GM12801 (cell line): ENCODE results near the gene FGFR3.

Experiments
- TF ChIP-seq, protein P1 (sequence below): IDR thresholded peaks from one replicate; pipeline ENCODE4 v1.5.1; 2011; ENCODE audit warnings: control low read depth; ENCODE audit not compliant: insufficient read length; ENCODE audit errors: extremely low read depth

Gene FGFR3

DNA sequence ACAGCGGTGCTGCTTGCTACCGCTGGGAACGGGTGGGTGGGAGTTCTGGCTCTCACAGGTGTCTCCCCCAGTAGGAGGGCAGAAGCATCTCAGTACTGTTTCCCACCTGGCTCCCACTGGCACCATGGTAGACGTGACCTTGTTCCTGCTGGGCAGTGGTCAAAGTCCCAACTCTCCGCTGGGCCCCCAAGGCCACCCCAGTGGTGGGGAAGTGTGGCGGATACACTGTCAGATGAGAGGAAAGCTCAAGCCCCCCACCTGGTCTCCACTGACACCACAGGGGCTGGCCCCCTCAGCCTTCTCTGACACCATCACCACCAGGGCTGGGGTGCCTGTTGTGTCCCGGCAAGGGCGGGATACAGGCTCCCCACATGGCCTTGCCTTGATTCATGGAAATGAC lies 38.2 kb downstream of the FGFR3 start:
- TF ChIP-seq, protein P1, sequence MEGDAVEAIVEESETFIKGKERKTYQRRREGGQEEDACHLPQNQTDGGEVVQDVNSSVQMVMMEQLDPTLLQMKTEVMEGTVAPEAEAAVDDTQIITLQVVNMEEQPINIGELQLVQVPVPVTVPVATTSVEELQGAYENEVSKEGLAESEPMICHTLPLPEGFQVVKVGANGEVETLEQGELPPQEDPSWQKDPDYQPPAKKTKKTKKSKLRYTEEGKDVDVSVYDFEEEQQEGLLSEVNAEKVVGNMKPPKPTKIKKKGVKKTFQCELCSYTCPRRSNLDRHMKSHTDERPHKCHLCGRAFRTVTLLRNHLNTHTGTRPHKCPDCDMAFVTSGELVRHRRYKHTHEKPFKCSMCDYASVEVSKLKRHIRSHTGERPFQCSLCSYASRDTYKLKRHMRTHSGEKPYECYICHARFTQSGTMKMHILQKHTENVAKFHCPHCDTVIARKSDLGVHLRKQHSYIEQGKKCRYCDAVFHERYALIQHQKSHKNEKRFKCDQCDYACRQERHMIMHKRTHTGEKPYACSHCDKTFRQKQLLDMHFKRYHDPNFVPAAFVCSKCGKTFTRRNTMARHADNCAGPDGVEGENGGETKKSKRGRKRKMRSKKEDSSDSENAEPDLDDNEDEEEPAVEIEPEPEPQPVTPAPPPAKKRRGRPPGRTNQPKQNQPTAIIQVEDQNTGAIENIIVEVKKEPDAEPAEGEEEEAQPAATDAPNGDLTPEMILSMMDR, result no peak

DNA sequence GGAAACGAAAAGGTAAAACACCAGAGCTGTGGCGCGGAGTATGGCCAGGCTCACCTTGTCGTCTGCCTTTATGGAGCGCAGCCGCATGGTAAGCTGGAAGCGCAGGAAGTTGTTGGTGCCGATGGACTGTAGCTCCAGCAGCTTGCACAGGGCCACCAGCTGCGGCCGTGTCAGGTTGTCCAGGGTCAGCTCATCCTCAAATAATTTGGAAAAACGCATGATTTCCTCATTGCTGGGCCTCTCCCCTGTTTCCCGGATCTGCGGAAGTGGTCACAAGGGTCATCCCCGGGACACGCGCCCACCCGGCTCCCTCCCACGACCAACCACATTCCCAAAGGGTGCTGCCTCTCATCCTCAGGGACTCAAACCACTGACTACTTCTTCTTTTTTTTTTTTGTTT lies 39.6 kb downstream of the FGFR3 start:
- TF ChIP-seq, protein P1, result no peak

DNA sequence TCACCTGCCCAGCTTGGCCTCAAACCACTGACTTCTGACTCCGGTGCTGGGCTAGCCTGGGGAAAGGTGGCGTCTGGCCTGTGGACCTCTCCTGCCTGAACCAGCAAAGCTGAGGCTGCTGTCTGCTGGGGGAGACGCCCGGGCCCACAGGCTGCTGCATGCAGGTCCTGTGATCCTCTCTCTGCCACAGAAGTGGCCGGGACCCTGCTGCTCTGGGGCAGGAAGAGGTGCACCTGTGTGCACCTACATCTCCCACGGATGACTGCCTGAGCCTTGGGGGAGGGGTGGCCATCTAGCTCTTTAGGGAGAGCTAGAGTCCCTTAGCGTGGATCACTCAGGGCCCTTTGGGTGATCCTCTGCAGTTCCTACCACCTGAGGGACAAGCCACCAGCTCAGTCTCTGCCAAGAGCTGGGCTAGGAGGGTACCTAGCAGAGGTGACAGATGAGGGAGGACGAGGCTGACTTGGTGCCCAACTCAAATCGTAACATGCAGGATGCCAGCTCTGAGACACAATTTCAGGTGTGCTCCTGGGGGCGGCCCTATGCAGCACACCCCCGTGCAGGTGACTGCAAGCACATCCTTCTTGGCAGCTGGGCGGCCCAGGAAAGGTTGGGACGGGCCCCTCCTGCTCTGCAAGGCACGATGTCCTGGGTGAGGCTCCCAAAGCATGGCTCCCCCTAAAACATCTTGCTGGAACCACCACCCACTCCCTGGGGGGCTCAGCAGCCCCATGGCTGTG lies 40.4 kb downstream of the FGFR3 start:
- TF ChIP-seq, protein P1, result no peak

DNA sequence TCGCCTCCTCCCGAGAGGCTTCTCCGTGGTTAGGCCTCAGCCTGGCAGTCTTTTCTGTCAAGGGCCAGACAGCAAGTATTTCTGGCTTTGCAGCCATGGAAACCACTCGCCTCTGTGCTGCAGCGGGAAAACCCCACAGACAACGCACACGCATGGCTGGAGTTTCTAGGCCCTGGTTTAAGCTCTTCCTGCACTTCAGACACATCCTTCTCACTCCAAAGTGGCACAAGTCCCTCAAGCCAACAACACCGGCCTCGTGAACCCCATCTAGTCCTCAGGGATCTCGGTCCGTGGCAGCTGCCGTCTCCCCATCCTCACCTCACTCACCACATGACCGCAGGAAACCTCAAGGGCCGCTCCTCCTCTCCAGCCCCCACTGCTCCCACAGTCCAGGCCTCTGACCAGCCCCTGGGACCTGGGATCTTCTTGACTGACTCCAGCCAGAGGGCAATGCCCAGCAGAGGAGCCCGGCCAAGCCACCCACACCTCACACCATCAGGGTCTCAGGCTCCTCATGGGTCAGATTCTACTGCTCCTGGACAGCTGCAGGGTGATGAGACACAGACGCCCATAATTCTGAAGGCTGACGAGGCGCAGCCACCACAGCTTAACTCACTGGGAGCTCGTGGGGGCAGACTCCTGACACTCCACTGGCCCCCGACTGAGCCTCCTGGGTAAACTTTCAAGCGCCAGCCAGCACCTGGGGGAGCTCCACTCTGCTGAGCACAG lies 41.1 kb downstream of the FGFR3 start:
- TF ChIP-seq, protein P1, result no peak

DNA sequence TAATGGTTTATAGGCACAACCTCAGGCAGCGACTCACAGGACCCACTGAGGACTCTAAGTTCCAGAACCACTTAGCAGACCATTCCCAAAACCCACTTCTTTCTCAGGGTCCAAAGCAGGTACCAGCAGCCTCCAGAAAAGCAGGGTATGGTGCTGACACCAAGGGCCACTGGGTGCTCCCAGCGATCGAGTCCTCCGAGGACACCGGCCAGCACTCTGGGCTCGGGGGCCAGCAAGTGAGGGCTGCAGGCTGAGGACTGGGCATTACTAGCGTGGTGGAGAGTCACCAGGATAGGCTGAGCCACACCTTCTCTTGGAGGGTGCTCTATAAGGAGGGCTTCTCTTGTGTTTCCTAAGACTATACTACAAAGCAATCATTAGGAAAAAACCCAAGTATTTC lies 43.6 kb downstream of the FGFR3 start:
- TF ChIP-seq, protein P1, result no peak

DNA sequence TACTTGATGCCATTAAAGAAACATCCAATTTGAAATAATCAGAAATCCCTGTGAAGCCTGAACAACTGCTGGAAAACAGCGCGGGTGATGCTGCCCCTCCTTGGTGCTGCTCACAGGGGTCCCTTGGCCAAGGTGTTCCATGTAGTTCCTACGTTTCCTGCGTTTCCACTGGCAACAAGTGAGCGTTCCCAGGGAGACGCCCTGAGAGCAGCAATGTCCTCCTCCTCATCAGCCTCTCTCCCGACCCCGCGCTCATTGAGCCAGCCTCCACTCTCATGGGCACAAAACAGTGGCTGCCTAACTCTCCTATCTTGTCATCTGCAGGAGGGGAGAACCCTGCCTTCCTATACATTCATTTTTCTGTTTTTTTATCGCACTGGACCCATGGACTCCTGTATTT lies 44.0 kb downstream of the FGFR3 start:
- TF ChIP-seq, protein P1, result no peak

DNA sequence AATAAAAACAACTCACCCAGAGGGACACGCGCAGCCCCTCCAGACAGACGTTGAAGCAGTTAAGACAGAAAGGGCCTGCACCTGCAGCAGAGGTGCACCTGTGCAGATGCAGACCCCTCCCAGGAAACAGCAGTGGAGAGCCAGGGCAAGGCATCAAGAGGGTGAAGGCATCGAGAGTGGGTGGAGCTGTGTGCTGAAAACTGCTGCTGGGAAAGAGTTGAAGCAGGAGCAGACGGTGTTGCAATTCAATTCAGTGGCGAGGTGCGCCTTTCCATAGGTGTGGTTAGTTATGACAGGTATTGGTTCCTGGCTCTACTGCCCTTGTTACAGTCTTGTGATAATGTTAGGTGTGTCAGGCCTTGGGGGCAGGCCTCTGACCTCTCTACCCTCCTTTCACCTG lies 46.2 kb downstream of the FGFR3 start:
- TF ChIP-seq, protein P1, result no peak
